Dermis blood vessel endothelial cell (primary cell): ENCODE results near the gene TCP11X2. TPM values are rescaled to one million over a fixed set of nuclear protein-coding genes. Genes with fewer than 3 reads are reported as not detected.
"Not testable (repeated sequence)": the region's sequence is repeated elsewhere in the genome, so short reads cannot be mapped to it uniquely, and the experiment has no call there.

Experiments
- DNase-seq: peaks from one replicate; pipeline ENCODE4 v3.0.0; 2010
- total RNA-seq: library from RNA; depleted of rRNA; stranded (reverse); fragments of >200 nt; gene quantifications from 2 replicates; pipeline ENCODE4 v1.2.3, GENCODE V29; 2014

The TCP11X2 gene
- not detected in 2 replicates for total RNA-seq

GRCh38 chrX:102471762-102472220, at the start of gene TCP11X2:
TSS of gene TCP11X2 (minus strand) at chrX:102471812.
- not testable (repeated sequence) for DNase-seq

GRCh38 chrX:102517326-102517725, 45.7 kb upstream of the TCP11X2 start:
- peak; percentile 20 for DNase-seq

- DNase-seq = peak; percentile 22
These were observed 44.6 kb upstream of the TCP11X2 start, which contains the start of gene TMSB15A for GRCh38 chrX:102515975-102516941. TSS of gene TMSB15A (minus strand) at chrX:102516739.

GRCh38 chrX:102514536-102514935, 42.9 kb upstream of the TCP11X2 start:
- DNase-seq = no peak

GRCh38 chrX:102498732-102499131, 27.1 kb upstream of the TCP11X2 start:
- DNase-seq = no peak

GRCh38 chrX:102491766-102492165, 20.2 kb upstream of the TCP11X2 start:
- no peak for DNase-seq

- DNase-seq = not testable (repeated sequence)
These were observed 7.2 kb upstream of the TCP11X2 start for GRCh38 chrX:102478765-102479164.

GRCh38 chrX:102470215-102470614, 1.4 kb downstream of the TCP11X2 start:
- DNase-seq = not testable (repeated sequence)

GRCh38 chrX:102458615-102459014, 13.0 kb downstream of the TCP11X2 start:
- DNase-seq = not testable (repeated sequence)

GRCh38 chrX:102439908-102440307, 31.7 kb downstream of the TCP11X2 start, which contains the start of gene NXF2B:
TSS of gene NXF2B (minus strand) at chrX:102440008. CDS start at chrX:102380036, 59,972 bp downstream.
- DNase-seq = not testable (repeated sequence)

GRCh38 chrX:102414493-102414892, 57.1 kb downstream of the TCP11X2 start:
- DNase-seq = not testable (repeated sequence)

Other genes with a start within 250 kb of the TCP11X2 start
- gene NXF2, start 224.6 kb downstream of the TCP11X2 start, total RNA-seq = not detected in 2 replicates
- gene NXF2B, start 31.8 kb downstream of the TCP11X2 start, total RNA-seq = not detected in 2 replicates
- gene TMSB15A, start 44.9 kb upstream of the TCP11X2 start, total RNA-seq = 1.8 TPM in 1 of 2 replicates, not detected in the other
- 15.0 and 18.9 TPM in 2 replicates for gene ARMCX5, start 127.7 kb upstream of the TCP11X2 start, total RNA-seq
- gene GPRASP1, start 179.7 kb upstream of the TCP11X2 start, total RNA-seq = 0.84 and 2.6 TPM in 2 replicates
- 19.9 and 20.6 TPM in 2 replicates for gene GPRASP2, start 240.6 kb upstream of the TCP11X2 start, total RNA-seq
- gene GPRASP3, start 248.9 kb upstream of the TCP11X2 start, total RNA-seq = 6.0 TPM in 2 replicates